ENCODE results near the gene DCP1B.

GRCh38 chr12:1926251-1926657, 78.0 kb downstream of the DCP1B start:
- TF ChIP-seq, protein P1, sequence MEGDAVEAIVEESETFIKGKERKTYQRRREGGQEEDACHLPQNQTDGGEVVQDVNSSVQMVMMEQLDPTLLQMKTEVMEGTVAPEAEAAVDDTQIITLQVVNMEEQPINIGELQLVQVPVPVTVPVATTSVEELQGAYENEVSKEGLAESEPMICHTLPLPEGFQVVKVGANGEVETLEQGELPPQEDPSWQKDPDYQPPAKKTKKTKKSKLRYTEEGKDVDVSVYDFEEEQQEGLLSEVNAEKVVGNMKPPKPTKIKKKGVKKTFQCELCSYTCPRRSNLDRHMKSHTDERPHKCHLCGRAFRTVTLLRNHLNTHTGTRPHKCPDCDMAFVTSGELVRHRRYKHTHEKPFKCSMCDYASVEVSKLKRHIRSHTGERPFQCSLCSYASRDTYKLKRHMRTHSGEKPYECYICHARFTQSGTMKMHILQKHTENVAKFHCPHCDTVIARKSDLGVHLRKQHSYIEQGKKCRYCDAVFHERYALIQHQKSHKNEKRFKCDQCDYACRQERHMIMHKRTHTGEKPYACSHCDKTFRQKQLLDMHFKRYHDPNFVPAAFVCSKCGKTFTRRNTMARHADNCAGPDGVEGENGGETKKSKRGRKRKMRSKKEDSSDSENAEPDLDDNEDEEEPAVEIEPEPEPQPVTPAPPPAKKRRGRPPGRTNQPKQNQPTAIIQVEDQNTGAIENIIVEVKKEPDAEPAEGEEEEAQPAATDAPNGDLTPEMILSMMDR (IDR thresholded peaks at IDR 0.05; ENCODE audit: low read depth, low read length) = no peak
- no peak for TF ChIP-seq EZH2phosphoT487 (IDR thresholded peaks at IDR 0.05; ENCODE audit: low read depth)
